Mesodermal cell (in vitro differentiated cells): Measurements from ENCODE around the gene TLE3.

ENCODE experiments used
- H3K27ac ChIP-seq: 2 replicates; pipeline ENCODE4 v1.7.0; 2013; ENCODE audit warnings: mild to moderate bottlenecking, low read depth, low read length, moderate library complexity; ENCODE audit not compliant: severe bottlenecking
- H3K36me3 ChIP-seq: 2 replicates; pipeline ENCODE4 v1.7.1; 2013; ENCODE audit warnings: mild to moderate bottlenecking, low read length, moderate library complexity; ENCODE audit not compliant: control insufficient read depth, insufficient read depth
- H3K4me1 ChIP-seq: one replicate; pipeline ENCODE4 v1.7.1; 2013; ENCODE audit warnings: mild to moderate bottlenecking, low read length; ENCODE audit not compliant: insufficient read depth, control insufficient read depth, poor library complexity, severe bottlenecking
- H3K4me3 ChIP-seq: 2 replicates; pipeline ENCODE4 v1.7.0; 2013; ENCODE audit warnings: low read length, control low read depth, mild to moderate bottlenecking; ENCODE audit not compliant: insufficient read depth, poor library complexity, severe bottlenecking; ENCODE audit errors: extremely low read depth
- H3K9me3 ChIP-seq: 2 replicates; pipeline ENCODE4 v1.7.1; 2013; ENCODE audit warnings: mild to moderate bottlenecking, low read length, moderate library complexity; ENCODE audit not compliant: control insufficient read depth
- WGBS, 2 experiments: methylation state at CpG; one replicate each; pipeline ENCODE4 v1.1.5; 2013; ENCODE audit warnings: missing lambda C conversion rate in 2 of 2; ENCODE audit not compliant: insufficient coverage in 2 of 2; 5-methylcytosine and 5-hydroxymethylcytosine counted together

The TLE3 gene

DNA sequence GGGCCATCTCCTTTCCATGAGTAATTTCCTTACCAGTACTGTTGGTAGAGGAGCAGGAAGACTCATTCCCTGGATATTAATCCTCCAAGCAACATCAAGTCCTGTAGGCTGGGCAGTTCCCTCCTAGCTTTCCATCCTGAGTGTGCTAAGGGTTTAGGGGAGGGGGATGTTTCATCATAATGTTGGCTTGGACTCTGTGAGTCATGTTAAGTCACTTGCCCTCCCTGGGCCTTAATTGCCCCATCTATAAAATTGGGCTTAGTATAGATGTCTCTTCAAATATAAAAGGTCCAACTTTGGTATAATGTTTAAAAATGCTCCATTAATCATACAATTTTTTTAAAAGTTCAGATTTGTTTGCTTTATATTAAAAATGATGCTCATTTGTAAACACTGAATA, 52.7 kb downstream of the TLE3 start:
- Histone ChIP-seq H3K4me1 (no peaks in the 10 kb centered on the region), H3K4me3 (no peak overlapping the region), H3K9me3 (no peaks in the 10 kb centered on the region), H3K27ac (no peak overlapping the region), H3K36me3 (peaks cover 24% of the 10 kb centered on the region)

DNA sequence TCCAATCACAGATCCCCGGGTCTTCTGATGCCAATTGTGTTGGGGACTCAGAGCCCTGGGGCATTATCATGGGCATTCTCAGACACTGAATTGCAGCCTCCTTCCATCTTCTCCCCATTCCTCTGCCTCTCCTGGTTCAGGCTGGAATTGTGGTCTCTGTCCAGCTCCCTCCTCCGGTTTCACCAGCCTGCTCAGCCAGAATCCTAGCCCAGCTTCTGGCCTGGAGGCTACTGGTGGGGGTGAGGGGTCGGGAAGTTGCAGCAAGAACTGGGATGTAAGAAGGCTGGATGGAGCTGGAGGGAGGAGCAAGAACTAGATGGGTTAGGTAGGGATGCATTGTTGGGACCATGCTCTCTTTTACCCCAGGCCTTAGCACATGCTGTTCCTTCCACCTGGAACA, 53.5 kb downstream of the TLE3 start:
- Histone ChIP-seq H3K27ac (no peak overlapping the region), H3K9me3 (no peaks in the 10 kb centered on the region), H3K4me1 (no peaks in the 10 kb centered on the region), H3K4me3 (no peak overlapping the region), H3K36me3 (peaks cover 15% of the 10 kb centered on the region)
- WGBS, 2 experiments = 89 to 92% methylated on average over 1 of the region's 3 CpGs

DNA sequence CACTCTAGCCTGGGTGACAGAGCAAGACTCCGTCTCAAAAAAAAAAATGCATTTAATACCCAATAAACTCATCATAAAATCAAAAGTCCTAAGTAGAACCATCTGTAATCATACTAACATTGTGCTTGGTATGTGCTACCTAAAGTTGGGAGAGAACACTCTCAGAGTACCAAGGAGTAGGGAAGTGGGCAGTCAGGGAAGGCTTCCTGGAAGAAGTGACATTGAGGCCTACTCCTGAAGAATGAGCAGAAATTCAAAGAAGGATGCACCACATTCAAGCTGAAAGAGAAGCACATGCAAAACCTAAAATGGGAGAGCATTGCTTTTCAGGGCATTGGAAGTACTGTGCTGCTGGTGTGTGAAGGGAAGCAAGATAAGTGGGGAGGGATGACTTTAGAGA, 54.1 kb downstream of the TLE3 start:
- no peak overlapping the region for H3K27ac ChIP-seq
- no peaks in the 10 kb centered on the region for H3K4me1 ChIP-seq
- no peak overlapping the region for H3K4me3 ChIP-seq
- no peaks in the 10 kb centered on the region for H3K9me3 ChIP-seq
- peaks cover 9% of the 10 kb centered on the region for H3K36me3 ChIP-seq
- 100% methylated on average over 1 of the region's 1 CpG; no CpG with 5 or more reads in 1 of the 2 experiments for WGBS, 2 experiments

DNA sequence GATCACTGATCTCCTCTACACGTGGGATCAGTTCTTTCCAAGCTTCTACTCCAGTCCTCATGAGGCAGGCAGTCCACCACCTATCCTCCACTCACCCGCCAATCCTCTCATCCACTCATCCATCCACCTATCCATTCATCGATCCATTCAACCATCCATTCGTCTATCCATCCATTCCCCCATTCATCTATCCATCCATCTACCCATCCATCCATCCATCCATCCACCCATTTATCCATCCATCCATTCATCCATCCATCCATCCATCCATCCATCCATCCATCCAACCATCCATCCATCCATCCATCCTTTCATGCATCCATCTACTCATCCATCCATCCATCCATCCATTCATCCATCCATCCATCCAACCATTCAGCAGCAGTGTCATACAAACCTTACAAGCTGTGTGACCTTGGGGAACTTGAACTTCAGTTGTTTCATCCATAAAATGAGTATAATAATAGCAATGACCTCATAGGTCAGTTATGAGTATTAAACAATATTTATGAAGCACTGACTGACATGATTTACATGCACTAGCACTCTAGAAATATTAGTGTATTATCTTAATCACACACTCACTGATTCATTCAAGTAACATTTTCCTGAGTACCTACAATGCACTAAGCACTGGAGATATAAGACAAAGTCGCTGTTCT, 55.0 kb downstream of the TLE3 start:
- H3K9me3 ChIP-seq = no peaks in the 10 kb centered on the region
- H3K4me1 ChIP-seq = no peaks in the 10 kb centered on the region
- no peaks in the 10 kb centered on the region for H3K36me3 ChIP-seq
- 90 to 98% methylated on average over 4 to 5 of the region's 5 CpGs for WGBS, 2 experiments
- no peak overlapping the region for H3K4me3 ChIP-seq
- no peak overlapping the region for H3K27ac ChIP-seq

DNA sequence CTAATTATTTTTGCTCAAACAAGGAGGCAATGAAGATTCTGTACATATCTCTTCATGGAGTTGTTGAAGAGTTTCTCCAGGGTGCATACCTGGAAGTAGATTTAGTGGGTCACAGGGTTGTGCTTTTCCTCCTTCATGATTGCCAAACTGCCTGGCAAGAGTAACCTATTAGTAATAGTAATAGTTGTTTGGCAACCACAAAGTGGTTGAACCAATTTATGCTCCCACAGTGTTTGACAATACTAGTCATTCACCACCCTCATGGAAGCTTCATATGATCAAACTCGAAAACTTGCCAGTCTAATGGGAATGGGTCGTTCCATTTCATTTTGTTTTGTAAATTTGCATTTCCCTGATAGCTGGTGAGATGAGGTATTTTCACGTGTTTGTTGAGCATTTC, 57.8 kb downstream of the TLE3 start:
- H3K4me3 ChIP-seq = no peak overlapping the region
- no peaks in the 10 kb centered on the region for H3K9me3 ChIP-seq
- no peaks in the 10 kb centered on the region for H3K36me3 ChIP-seq
- no peaks in the 10 kb centered on the region for H3K4me1 ChIP-seq
- 80% methylated on average over 1 of the region's 3 CpGs; no CpG with 5 or more reads in 1 of the 2 experiments for WGBS, 2 experiments
- H3K27ac ChIP-seq = no peak overlapping the region

DNA sequence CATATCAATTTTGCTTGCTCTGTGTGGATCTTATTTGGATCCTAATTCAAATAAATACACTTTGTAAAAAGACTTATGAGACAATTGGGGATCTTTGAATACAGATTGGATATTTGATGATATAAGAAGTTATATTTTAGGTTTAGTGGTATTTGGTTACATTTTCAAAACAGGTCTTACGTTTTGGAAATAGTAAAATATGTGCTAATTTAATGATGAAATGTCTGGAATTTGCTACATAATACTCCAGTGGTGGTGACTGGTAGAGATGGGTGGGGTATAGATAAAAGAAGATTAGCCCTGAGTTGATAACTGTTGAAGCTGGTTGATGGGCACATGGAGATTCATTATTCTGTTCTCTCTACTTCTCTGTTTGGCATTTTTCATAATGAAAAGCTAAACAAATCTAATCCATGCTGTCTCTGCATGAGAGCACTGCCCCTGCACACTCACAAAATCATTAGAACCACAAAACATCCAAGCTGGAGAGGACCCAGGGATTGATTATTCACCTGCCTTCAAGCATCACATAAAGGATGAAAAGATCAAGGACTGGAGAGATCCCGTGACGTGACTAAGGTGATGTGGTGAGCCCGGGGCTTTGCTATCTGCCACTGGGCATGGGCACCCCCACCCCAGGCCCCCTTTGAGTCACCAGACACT, 58.9 kb downstream of the TLE3 start:
- no peak overlapping the region for H3K27ac ChIP-seq
- whole genome bisulfite sequencing, 2 experiments = 67 to 88% methylated on average over 1 to 4 of the region's 4 CpGs
- no peaks in the 10 kb centered on the region for H3K9me3 ChIP-seq
- no peak overlapping the region for H3K4me3 ChIP-seq
- H3K4me1 ChIP-seq = no peaks in the 10 kb centered on the region
- H3K36me3 ChIP-seq = no peaks in the 10 kb centered on the region

DNA sequence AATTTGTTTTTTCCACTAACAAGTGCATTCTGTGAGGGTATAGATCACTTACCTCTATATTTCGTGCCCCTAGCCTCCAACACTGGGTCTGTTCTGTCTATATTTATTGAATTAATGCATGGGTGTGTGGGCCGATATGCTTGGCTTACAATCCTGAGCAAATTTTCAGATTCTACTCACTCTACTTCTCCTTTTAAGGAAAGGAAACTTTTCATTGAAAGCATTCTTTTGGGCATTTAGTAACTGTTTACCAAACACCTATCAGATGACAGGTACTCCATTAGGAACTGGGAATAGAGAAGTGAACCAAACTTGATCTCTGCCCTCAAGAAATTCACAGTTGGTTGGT, 60.5 kb downstream of the TLE3 start:
- Histone ChIP-seq H3K9me3 (no peaks in the 10 kb centered on the region), H3K27ac (no peak overlapping the region), H3K4me3 (no peak overlapping the region), H3K36me3 (no peaks in the 10 kb centered on the region), H3K4me1 (peaks cover 4% of the 10 kb centered on the region)
- WGBS, 2 experiments = no CpG with 5 or more reads among the region's 2 CpGs

DNA sequence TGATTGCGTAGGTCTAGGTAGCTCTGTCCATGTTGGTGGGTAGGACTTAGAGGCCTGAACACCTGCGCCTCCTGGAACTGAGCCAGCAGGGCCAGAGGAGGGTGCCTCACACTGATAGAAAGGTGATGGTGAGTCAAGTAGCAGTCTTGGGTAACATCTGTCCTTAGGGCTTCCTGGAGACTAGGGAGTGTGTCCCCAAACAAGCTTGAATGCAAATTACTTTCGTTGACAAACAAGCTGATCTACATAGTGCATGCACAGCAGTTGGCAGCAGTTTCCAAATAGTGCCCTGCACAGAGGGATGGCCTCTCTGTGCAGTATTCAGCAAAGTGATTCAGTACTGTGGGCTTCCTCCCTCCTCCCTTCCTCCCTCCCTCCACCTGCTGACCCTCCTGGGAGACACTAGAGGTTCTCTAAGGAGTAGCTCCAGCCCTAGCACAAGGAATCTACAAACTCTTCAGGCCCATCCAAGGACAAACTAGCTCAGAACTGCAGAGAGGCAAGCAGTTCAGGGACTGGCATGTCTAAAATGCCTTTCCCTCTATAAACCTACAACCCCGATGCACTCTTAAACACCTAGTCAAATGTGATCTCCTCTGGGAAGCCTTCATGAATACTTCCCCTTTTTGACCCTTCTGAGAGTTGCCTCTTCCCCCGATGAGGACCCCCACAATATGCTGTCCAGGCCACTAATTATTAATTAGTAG, 61.0 kb downstream of the TLE3 start:
- Histone ChIP-seq H3K36me3 (no peaks in the 10 kb centered on the region), H3K9me3 (no peaks in the 10 kb centered on the region), H3K27ac (no peak overlapping the region), H3K4me1 (peaks cover 4% of the 10 kb centered on the region), H3K4me3 (no peak overlapping the region)
- 74 to 81% methylated on average over 4 of the region's 5 CpGs for WGBS, 2 experiments

DNA sequence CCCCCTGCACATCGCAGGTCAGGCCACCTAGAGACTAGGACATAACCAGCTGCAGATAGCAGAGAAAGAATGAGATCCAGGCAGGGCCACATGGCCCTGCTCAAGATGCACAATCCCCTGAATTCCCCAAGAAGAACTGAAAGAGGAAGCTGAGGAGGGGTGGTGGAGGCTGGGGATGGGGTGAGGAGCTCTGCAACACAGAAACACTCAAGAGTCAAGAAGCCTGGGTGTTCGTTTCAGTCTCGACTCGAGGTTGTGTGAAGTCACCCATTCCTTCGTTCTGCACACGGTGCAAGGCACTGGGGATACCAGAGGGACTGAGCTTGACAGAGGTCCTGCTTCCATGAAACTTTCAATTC, 62.0 kb downstream of the TLE3 start:
- Histone ChIP-seq H3K36me3 (no peaks in the 10 kb centered on the region), H3K4me3 (no peak overlapping the region), H3K27ac (no peak overlapping the region), H3K9me3 (no peaks in the 10 kb centered on the region), H3K4me1 (peaks cover 4% of the 10 kb centered on the region)
- 90% methylated on average over 5 to 6 of the region's 6 CpGs for WGBS, 2 experiments

DNA sequence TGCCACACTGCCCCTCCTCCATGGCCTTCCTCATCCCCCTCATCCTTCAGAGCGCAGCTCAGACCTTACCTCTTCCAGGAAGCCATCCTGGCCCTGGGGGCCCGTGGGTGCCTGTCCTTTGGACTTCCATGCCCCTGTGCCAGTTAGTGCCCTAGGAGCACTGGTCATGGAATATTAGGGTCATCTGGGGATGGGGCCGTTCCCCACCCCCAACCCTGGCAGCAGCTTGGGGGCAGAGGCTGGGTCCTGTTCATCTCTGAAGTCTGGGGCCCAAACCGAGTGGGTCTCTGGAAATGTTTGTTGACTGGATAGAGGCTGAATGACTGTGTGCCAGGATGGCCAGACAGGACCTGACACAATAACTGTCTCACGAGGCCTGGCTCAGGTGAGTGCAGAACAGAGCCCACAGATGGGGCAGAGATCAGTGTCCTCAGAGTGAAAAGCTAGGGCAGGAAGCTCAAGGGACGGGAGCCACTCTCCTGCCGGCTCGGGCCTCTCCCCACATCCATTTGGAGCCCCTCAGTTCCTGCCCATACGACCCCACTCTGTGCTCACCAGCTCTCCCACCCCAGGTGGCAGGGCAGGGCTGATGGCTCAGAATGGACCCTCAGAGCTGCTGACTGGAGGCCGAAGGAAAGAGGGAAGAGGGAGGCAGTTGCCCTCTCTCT, 62.5 kb downstream of the TLE3 start:
- Histone ChIP-seq H3K36me3 (no peaks in the 10 kb centered on the region), H3K27ac (no peak overlapping the region)
- 83 to 87% methylated on average over 4 to 7 of the region's 10 CpGs for WGBS, 2 experiments

More for the DNA sequence above, 62.5 kb downstream of the TLE3 start:
- Histone ChIP-seq H3K4me3 (no peak overlapping the region), H3K9me3 (no peaks in the 10 kb centered on the region), H3K4me1 (peaks cover 4% of the 10 kb centered on the region)
